C4-2B (cell line): ENCODE measurements around the gene CTSD.

Source experiments
- CTCF ChIP-seq: fragments of 450-650 bp; conservative IDR thresholded peaks from 2 replicates; pipeline ENCODE4 v1.5.1; 2017; ENCODE audit warnings: mild to moderate bottlenecking
- ZFX ChIP-seq: fragments of 450-650 bp; IDR thresholded peaks from 2 replicates; pipeline ENCODE4 v1.6.1; 2017

DNA sequence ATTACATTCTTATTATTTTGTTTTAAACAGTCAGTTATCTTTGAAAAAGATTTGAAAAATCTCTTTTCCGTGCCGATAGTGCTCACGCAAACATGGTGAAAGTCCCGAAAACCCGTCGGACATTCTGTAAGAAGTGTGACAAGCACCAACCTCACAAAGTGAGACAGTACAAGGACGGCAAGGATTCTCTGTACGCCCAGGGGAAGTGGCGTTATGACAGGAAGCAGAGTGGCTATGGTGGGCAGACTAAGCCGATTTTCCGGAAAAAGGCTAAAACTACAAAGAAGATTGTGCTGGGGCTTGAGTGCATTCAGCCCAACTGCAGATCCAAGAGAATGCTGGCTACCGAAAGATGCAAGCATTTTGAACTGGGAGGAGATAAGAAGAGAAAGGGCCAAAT lies 28.7 kb upstream of the CTSD start:
- no peak for TF ChIP-seq CTCF
- TF ChIP-seq ZFX: no peak
